HG02759 (cell line): Measurements from ENCODE around the gene SEMA5B.
A peak's percentile ranks its signal among the peaks of the same experiment; 100 is the strongest.

Experiments used
- ATAC-seq: cut with Tn5 transposase; IDR thresholded peaks from one replicate; pipeline ENCODE4 v1.9.1; 2021; ENCODE audit warnings: mild to moderate bottlenecking, moderate library complexity; ENCODE audit not compliant: unreplicated experiment

SEMA5B gene

DNA sequence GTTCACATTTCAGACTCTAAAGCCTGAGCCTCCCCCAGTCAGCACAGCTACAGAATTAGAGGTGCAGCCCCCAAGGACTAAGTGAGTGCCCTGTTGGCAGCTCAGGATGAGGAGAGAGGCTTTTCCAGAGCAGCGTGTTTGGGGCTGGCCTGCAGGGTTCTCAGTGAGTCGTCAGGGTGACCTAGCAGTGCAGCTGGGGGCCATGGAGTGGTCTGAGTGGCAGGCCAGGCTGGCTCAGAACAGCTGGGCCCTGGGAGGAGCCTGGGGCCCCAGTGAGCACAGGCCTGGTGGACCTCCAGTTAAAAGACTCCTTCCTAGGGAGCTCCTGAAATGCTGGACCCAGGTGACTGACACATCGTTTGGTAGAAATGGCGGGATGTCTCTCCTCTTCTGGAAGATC is 124.4 kb downstream of the SEMA5B start:
- ATAC-seq, result no peak

DNA sequence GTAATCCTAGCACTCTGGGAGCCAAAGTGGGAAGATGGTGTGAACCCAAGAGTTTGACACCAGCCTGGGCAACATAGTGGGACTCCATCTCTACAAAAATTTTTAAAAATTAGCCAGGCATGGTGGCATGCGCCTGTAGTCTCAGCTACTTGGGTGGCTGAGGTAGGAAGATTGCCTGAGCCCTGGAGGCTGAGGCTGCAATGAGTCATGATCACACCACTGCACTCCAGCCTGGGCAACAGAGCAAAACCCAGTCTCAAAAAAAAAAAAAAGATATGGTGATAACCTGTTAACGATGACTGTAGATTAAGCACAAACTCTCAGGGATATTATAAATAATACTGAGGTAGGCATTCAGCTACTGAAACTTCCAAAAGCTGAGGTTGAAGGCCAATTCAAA is 125.2 kb downstream of the SEMA5B start:
- ATAC-seq, result no peak

DNA sequence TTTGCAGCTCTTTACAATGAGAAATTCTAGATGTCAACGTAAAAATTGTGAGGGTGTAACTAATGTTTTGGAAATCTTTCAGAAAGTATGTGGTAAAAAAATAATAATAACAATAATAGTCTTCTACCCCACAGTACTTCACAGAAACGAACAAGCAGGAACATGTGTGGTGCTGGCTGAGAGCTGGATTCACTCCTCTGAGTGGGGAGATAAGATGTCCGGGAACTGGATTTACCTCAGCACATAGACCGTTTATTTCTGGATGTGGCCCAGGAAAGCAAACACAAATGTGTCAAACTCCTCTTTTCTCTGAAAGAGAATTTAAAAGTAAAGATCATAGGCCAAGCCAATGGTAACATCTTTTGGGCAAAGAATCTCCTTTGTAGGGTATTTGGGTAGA is 129.3 kb downstream of the SEMA5B start:
- no peak for ATAC-seq

- ATAC-seq, result no peak
Observed at GRCh38 chr3:122893754-122894668, 133.6 kb downstream of the SEMA5B start.

- no peak for ATAC-seq
Observed at GRCh38 chr3:122893282-122893681, 134.3 kb downstream of the SEMA5B start.

DNA sequence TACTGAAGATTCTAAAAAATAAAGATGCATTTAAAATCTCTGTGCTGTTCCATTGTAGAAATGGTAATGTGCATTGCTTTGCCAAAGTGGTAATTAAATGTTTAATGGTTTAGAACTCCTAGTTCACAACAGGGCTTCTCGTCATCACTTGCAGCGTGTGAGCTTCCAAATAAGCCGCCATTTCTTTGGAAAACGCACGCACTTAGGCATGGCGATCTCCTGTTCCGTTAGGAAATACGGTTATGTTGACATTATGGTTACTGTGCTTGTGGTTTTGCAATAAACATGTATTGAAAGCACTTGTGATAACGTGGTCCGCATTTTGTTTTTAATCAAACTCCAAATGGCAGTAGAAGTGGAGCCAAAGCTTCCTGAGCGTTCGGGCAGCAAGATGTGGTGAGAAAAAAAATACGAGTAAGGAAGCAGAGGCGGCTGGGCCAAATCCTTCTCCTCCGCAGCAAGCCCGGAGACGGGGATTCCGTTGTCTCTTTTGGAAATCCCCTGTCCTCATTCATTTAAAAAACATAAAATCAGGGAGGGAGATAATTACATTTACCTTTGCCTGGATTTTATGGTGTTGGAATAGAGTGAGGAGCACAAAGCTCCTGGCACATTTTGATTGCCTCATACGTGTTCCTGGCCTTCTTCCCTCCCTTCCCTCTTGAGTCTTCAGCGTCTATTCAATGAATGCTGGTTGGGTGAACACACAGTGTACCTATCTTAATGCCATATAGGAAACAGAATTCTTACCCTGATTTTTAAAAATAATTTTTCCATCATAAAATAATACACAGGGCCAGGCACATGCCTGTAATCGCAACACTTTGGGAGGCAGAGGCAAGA is 135.2 kb downstream of the SEMA5B start:
- ATAC-seq, result no peak

DNA sequence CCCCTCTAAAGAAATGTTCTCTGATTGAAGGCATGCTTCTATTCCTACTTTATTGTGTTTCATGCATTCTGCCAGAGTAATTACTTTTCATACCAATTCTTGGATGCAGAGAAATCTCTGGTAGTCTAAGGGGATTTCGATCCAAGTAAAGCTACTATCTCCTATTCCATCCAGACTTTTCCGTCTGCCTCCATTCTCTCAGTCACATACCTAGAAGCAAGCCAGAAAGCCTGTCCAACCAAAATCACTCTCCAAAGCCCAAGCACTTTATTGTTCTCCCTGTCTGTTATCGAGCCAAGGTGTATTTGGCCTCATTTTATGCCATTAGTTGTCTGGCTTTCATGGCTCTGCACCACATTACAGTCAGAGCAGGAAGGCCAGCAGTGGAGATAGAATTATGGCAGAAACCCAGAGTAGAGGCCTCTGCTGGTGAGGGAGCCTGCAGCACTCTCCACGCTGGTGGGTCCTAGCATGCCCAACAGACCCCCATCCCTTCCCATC is 136.8 kb downstream of the SEMA5B start:
- no peak for ATAC-seq

DNA sequence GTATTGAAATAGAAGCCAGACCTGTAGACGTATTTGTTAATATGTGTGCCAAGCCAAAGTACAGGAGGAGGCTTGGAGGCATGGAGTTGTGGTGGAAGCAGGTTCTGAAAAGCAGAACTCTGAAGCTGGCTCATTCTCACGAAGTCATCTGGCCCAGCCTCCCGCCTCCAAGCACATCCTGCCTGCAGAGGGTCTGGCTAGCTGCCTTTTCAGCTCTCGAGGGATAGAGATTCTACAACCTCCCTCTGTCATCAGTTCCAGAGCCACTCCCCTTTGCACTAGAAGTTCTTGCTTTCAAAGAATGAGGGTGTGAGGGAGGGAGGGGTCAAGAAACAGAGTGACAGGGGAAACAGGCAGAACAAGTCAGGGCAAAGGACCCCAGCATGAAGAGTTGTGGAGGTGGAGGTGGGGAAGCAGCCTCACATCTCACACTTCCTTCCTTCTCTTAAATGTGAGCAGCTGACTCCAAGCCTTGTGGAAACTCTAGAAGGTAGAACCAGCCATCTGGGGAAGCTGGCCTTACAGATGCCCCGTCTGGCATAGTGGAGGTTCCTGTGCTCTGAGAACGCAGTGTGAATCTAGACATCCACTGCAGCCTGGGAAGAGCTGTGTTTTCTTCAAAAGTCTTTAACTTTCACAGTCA is 137.4 kb downstream of the SEMA5B start:
- ATAC-seq, result peak; percentile 70

DNA sequence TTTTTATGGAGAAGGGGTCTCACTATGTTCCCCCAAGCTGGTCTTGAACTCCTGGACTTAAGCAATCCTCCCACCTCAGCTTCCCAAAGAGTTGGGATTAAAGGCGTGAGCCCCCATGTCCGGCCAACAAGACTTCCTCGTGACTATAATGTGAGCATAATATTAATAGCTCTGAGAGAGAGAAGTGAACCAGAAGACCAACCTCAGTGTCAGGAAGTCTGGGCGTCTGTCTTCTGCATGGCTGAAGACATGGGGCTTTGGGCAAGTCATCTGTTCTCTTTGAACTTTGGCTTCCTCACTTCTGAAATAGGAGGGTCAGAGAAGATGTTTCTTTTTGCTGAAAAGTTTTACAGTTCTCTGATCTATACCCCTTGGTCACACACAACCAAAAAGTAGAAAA is 140.6 kb downstream of the SEMA5B start:
- ATAC-seq, result peak; percentile 52

DNA sequence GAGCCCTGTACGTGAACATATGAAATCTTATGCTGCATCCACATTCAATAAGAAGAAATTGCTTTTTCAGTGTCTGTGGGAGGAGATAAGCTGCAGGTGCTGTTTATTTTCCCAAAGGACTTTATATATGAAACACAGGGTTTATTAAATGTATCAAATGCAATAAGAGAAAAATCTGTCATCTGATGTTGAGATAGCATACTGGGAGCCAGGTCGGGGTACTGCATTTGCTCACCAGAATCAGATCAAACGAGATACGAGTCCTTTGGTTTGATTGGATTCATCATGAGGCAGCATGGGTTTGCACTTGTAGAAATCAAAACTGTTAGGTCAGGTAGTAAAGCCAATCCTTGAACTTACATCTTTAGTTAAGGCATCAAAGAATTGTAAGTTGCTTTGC is 141.3 kb downstream of the SEMA5B start:
- ATAC-seq, result no peak

GRCh38 chr3:122882361-122882947 is 145.1 kb downstream of the SEMA5B start:
- no peak for ATAC-seq

- no peak for ATAC-seq
Observed at GRCh38 chr3:122880624-122881023, 146.9 kb downstream of the SEMA5B start.

- ATAC-seq, result no peak
Observed at GRCh38 chr3:122880173-122880572, 147.4 kb downstream of the SEMA5B start.

- no peak for ATAC-seq
Observed at GRCh38 chr3:122875547-122876127, 151.9 kb downstream of the SEMA5B start.

DNA sequence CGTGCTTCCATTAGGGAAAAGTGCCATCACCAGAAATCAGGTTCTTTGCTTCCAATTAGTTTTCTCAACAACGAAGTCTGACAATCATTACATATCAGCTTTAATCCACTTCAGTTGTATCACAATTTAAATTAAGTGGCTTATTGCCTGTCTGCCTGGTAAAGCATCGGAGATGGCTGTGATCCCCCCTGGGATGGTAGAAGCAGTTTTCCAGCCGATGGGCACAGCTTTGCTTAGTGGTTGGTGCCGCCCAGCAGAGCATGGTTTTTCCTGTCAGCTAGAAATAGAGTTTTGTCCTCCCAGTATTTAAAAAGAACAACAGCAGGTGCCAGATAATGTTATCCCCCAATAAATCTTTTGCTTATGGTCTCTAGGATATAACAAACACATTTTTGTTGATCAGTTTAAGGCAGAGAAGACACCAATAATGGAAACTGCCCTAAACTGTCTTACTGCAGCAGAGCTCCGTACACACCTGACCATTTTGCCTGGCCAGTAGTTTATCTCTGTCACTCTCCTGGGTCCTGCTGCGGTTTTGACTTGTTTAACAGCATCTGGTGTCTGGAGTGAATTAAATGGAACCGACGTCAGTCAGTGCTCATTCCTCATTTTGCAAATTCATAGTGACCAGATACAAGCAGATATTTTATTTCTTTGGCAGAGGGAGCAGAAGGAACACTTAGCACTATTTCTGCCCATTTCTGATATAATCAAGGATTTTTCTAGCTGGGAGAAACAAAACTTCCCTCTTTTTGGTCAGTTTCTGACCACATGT is 153.6 kb downstream of the SEMA5B start:
- no peak for ATAC-seq

GRCh38 chr3:122868322-122868721 is 159.2 kb downstream of the SEMA5B start:
- no peak for ATAC-seq

- no peak for ATAC-seq
Observed at GRCh38 chr3:122864498-122864897, 163.1 kb downstream of the SEMA5B start.

DNA sequence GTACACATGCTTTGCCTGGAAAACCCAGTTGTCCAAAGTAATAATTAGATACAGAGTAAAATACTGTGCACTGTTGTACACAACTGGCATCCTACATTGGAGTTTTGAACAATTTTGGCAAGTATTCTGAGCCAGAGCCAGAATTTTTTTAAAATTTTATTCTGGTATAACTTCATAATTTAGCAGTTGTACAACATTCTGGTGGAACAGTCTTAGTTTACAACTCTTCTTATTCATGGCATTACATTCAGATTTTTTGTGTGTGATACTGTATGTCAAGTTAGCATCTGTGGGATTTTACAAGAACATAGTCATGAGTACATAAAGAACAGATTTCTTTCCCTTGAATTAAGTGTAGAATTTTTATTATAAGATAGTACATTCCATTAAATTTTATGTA is 165.2 kb downstream of the SEMA5B start:
- ATAC-seq, result no peak
